Neural crest cell (in vitro differentiated cells): ENCODE measurements around the gene PTK6. TPM values are rescaled to one million over a fixed set of nuclear protein-coding genes. Genes with fewer than 3 reads are reported as not detected.
A peak's percentile ranks its signal among the peaks of the same experiment; 100 is the strongest.

Experiments
- DNase-seq: peaks from one replicate; pipeline ENCODE4 v3.0.0; 2021; ENCODE audit warnings: low read depth, mixed read lengths, low spot score
- H3K27ac Mint-ChIP-seq: one replicate; pipeline ENCODE4 v1.8.0; 2021; ENCODE audit warnings: mild to moderate bottlenecking, mixed read lengths; ENCODE audit not compliant: unreplicated experiment
- H3K27me3 Mint-ChIP-seq: 2 replicates; pipeline ENCODE4 v1.8.0; 2021; ENCODE audit warnings: low read depth, mild to moderate bottlenecking, mixed read lengths
- H3K36me3 Mint-ChIP-seq: 2 replicates; pipeline ENCODE4 v1.8.0; 2021; ENCODE audit warnings: low read depth, mild to moderate bottlenecking, mixed read lengths
- H3K4me1 Mint-ChIP-seq: 2 replicates; pipeline ENCODE4 v1.8.0; 2021; ENCODE audit warnings: mixed read lengths
- H3K4me3 Mint-ChIP-seq: one replicate; pipeline ENCODE4 v1.8.0; 2021; ENCODE audit warnings: mild to moderate bottlenecking, mixed read lengths
- H3K9me3 Mint-ChIP-seq: 2 replicates; pipeline ENCODE4 v1.8.0; 2021; ENCODE audit warnings: mixed read lengths
- total RNA-seq: library from RNA; stranded (reverse); gene quantifications from 2 replicates; pipeline ENCODE4 v1.2.1, GENCODE V29; 2021
- TF ChIP-seq, protein P1 (sequence below): fragments of 200-600 bp; sonication (generic); conservative IDR thresholded peaks from 2 replicates; pipeline ENCODE4 v1.5.0; 2021; ENCODE audit warnings: antibody characterized with exemption, mild to moderate bottlenecking

Gene PTK6
- total RNA-seq, 1 donor from 2014 or later = not detected

GRCh38 chr20:63529180-63529860 lies 7.9 kb downstream of the PTK6 start:
- Mint-ChIP-seq H3K4me1 (peaks cover 26% of the 10 kb centered on the region), H3K9me3 (no peaks in the 10 kb centered on the region), H3K36me3 (no peaks in the 10 kb centered on the region), H3K4me3 (peak overlapping the region; percentile 69), H3K27me3 (peaks cover 9% of the 10 kb centered on the region), H3K27ac (no peak overlapping the region)
- TF ChIP-seq, protein P1, sequence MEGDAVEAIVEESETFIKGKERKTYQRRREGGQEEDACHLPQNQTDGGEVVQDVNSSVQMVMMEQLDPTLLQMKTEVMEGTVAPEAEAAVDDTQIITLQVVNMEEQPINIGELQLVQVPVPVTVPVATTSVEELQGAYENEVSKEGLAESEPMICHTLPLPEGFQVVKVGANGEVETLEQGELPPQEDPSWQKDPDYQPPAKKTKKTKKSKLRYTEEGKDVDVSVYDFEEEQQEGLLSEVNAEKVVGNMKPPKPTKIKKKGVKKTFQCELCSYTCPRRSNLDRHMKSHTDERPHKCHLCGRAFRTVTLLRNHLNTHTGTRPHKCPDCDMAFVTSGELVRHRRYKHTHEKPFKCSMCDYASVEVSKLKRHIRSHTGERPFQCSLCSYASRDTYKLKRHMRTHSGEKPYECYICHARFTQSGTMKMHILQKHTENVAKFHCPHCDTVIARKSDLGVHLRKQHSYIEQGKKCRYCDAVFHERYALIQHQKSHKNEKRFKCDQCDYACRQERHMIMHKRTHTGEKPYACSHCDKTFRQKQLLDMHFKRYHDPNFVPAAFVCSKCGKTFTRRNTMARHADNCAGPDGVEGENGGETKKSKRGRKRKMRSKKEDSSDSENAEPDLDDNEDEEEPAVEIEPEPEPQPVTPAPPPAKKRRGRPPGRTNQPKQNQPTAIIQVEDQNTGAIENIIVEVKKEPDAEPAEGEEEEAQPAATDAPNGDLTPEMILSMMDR = no peak
- no peak for DNase-seq

- Mint-ChIP-seq H3K27ac (no peak overlapping the region), H3K36me3 (peaks cover 5% of the 10 kb centered on the region), H3K27me3 (peaks cover 9% of the 10 kb centered on the region), H3K9me3 (no peaks in the 10 kb centered on the region), H3K4me3 (peak overlapping the region; percentile 14), H3K4me1 (peaks cover 29% of the 10 kb centered on the region)
- no peak for DNase-seq
- TF ChIP-seq, protein P1 = no peak
Measured at GRCh38 chr20:63527184-63527583, 10.0 kb downstream of the PTK6 start.

- DNase-seq = no peak
- peaks cover 24% of the 10 kb centered on the region for H3K4me1 Mint-ChIP-seq
- H3K9me3 Mint-ChIP-seq = no peaks in the 10 kb centered on the region
- H3K27ac Mint-ChIP-seq = no peak overlapping the region
- H3K36me3 Mint-ChIP-seq = peaks cover 5% of the 10 kb centered on the region
- H3K27me3 Mint-ChIP-seq = peaks cover 4% of the 10 kb centered on the region
- TF ChIP-seq, protein P1 = no peak
- no peak overlapping the region for H3K4me3 Mint-ChIP-seq
Measured at GRCh38 chr20:63525971-63526370, 11.2 kb downstream of the PTK6 start.

DNA sequence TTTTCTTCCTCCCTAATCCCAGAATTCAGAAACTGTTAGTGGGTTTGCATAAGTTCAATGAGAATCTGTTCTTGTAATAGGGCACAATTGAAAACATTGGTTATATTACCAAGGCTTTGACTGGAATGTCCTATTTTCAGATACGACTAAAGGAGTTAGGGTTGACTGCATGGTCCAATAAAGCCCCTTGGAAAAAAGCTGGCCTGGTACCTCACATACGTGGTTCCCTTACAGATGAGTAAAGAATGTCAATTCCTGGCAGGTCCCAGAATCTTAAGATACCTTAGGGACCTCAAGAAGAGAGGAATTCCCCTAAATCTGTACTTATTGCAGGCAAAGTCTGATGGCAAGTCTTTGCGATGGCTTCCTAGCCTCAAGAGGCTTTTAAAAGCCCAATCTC lies 12.0 kb downstream of the PTK6 start:
- peaks cover 24% of the 10 kb centered on the region for H3K4me1 Mint-ChIP-seq
- H3K27me3 Mint-ChIP-seq = peaks cover 4% of the 10 kb centered on the region
- no peak for DNase-seq
- peak overlapping the region; percentile 82 for H3K4me3 Mint-ChIP-seq
- H3K9me3 Mint-ChIP-seq = no peaks in the 10 kb centered on the region
- peaks cover 5% of the 10 kb centered on the region for H3K36me3 Mint-ChIP-seq
- TF ChIP-seq, protein P1 = no peak
- H3K27ac Mint-ChIP-seq = no peak overlapping the region

DNA sequence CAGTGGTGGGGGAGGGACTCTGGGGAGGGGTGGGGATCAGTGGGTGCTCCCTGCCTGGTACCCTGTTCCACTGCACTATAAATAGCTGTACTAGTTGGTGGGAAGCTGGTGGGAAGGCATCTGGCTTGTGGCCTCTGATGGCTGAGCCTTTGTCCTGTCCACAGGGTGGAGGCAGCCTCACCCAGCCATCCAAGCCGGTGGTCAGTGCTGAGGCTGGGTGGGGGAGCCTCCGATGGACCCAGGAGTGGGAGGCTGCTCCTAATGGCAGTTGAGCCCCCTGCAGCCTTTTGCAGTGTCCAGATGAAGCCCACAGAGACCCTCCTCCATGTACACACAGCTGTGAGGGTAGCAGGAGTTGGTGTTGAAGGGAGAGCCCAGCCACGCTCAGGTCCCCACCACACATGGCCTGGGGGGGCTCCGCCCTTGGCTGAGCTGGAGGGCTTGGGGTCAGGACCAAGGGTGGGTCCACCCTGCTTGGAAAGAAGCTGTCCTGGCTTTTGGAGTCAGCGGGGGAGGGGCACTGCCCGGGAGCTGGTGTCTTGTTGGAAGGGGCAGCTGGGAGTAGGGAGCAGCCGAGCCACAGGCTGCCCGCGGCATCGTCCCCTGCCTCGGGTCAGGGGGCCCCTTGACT lies 14.1 kb downstream of the PTK6 start:
- no peak overlapping the region for H3K27ac Mint-ChIP-seq
- peak overlapping the region; percentile 79 for H3K4me3 Mint-ChIP-seq
- TF ChIP-seq, protein P1 = no peak
- no peak for DNase-seq
- peaks cover 5% of the 10 kb centered on the region for H3K36me3 Mint-ChIP-seq
- H3K9me3 Mint-ChIP-seq = no peaks in the 10 kb centered on the region
- peaks cover 10% of the 10 kb centered on the region for H3K27me3 Mint-ChIP-seq
- peaks cover 23% of the 10 kb centered on the region for H3K4me1 Mint-ChIP-seq
